H9 (cell line): ENCODE data around the gene AP4S1. TPM values are rescaled to one million over a fixed set of nuclear protein-coding genes. Genes with fewer than 3 reads are reported as not detected.

Experiments
- DNase-seq: peaks from one replicate; pipeline ENCODE4 v3.0.0-alpha.2; 2017
- H2AFZ ChIP-seq: one replicate; pipeline ENCODE4 v1.6.1; 2013; ENCODE audit warnings: mild to moderate bottlenecking, low read length, control low read depth, moderate library complexity
- H2AK5ac ChIP-seq: 2 replicates; pipeline ENCODE4 v1.6.1; 2013; ENCODE audit warnings: low read length, control low read depth, mixed read lengths; ENCODE audit not compliant: insufficient read length
- H2BK120ac ChIP-seq: one replicate; pipeline ENCODE4 v1.6.1; 2013; ENCODE audit warnings: low read depth, mild to moderate bottlenecking, low read length, control low read depth, inconsistent platforms; ENCODE audit not compliant: poor library complexity, severe bottlenecking
- H2BK12ac ChIP-seq: 2 replicates; pipeline ENCODE4 v1.6.1; 2013; ENCODE audit warnings: low read length, control low read depth, mixed read lengths, low read depth; ENCODE audit not compliant: insufficient read length
- H2BK15ac ChIP-seq: 2 replicates; pipeline ENCODE4 v1.6.1; 2013; ENCODE audit warnings: low read depth, low read length, control low read depth
- H2BK20ac ChIP-seq: one replicate; pipeline ENCODE4 v1.6.1; 2013; ENCODE audit warnings: low read depth, mild to moderate bottlenecking, low read length, control low read depth, inconsistent platforms; ENCODE audit not compliant: poor library complexity, severe bottlenecking
- H2BK5ac ChIP-seq: 2 replicates; pipeline ENCODE4 v1.6.1; 2013; ENCODE audit warnings: low read length, control low read depth, mixed read lengths; ENCODE audit not compliant: insufficient read length
- H3K14ac ChIP-seq: 2 replicates; pipeline ENCODE4 v1.6.1; 2013; ENCODE audit warnings: low read length, control low read depth; ENCODE audit not compliant: insufficient read depth
- H3K18ac ChIP-seq: 2 replicates; pipeline ENCODE4 v1.6.1; 2013; ENCODE audit warnings: low read depth, mild to moderate bottlenecking, mixed read lengths, low read length, control low read depth; ENCODE audit not compliant: insufficient read length
- H3K23ac ChIP-seq: 2 replicates; pipeline ENCODE4 v1.6.1; 2013; ENCODE audit warnings: low read length, control low read depth, mixed read lengths, low read depth; ENCODE audit not compliant: insufficient read length
- H3K23me2 ChIP-seq: 2 replicates; pipeline ENCODE4 v1.6.1; 2013; ENCODE audit warnings: low read depth, mild to moderate bottlenecking, mixed read lengths, low read length, control low read depth; ENCODE audit not compliant: insufficient read length, poor library complexity, severe bottlenecking
- H3K27ac ChIP-seq: 2 replicates; pipeline ENCODE4 v1.5.1; 2013; ENCODE audit warnings: low read length, control low read depth, mixed read lengths, low read depth; ENCODE audit not compliant: insufficient read length
- H3K27me3 ChIP-seq: 2 replicates; pipeline ENCODE4 v1.6.1; 2013; ENCODE audit warnings: low read length, control low read depth, inconsistent platforms; ENCODE audit not compliant: insufficient read depth
- H3K4ac ChIP-seq: 2 replicates; pipeline ENCODE4 v1.6.1; 2013; ENCODE audit warnings: low read depth, mild to moderate bottlenecking, control low read depth, inconsistent platforms, low read length, moderate library complexity
- H3K4me1 ChIP-seq: 2 replicates; pipeline ENCODE4 v1.6.1; 2013; ENCODE audit warnings: low read length, control low read depth, inconsistent platforms; ENCODE audit not compliant: insufficient read depth
- H3K4me2 ChIP-seq: 2 replicates; pipeline ENCODE4 v1.6.1; 2013; ENCODE audit warnings: low read length, control low read depth, mixed read lengths; ENCODE audit not compliant: insufficient read length, insufficient read depth
- H3K56ac ChIP-seq: 2 replicates; pipeline ENCODE4 v1.6.1; 2013; ENCODE audit warnings: low read depth, mild to moderate bottlenecking, mixed read lengths, low read length, control low read depth; ENCODE audit not compliant: insufficient read length
- H3K79me1 ChIP-seq: 2 replicates; pipeline ENCODE4 v1.6.1; 2013; ENCODE audit warnings: low read depth, mild to moderate bottlenecking, moderate library complexity, low read length, control low read depth, inconsistent platforms; ENCODE audit not compliant: insufficient read depth, poor library complexity, severe bottlenecking
- H3K79me2 ChIP-seq: 2 replicates; pipeline ENCODE4 v1.6.1; 2013; ENCODE audit warnings: low read length, control low read depth, inconsistent platforms; ENCODE audit not compliant: insufficient read depth
- H3K9ac ChIP-seq: 2 replicates; pipeline ENCODE4 v1.6.1; 2013; ENCODE audit warnings: low read length, control low read depth, mixed read lengths; ENCODE audit not compliant: insufficient read length; ENCODE audit errors: extremely low read depth
- H3K9me3 ChIP-seq: one replicate; pipeline ENCODE4 v1.6.1; 2013; ENCODE audit warnings: low read depth, low read length, inconsistent platforms; ENCODE audit not compliant: control insufficient read depth
- H3T11ph ChIP-seq: one replicate; pipeline ENCODE4 v1.6.1; 2013; ENCODE audit warnings: mild to moderate bottlenecking, low read length, control low read depth, inconsistent platforms
- H4K20me1 ChIP-seq: one replicate; pipeline ENCODE4 v1.6.1; 2013; ENCODE audit not compliant: control insufficient read depth, insufficient read length, insufficient read depth
- H4K5ac ChIP-seq: 2 replicates; pipeline ENCODE4 v1.6.1; 2013; ENCODE audit warnings: low read depth, mild to moderate bottlenecking, mixed read lengths, low read length, control low read depth; ENCODE audit not compliant: insufficient read length
- H4K8ac ChIP-seq: replicated peaks from 2 replicates; pipeline ENCODE4 v1.6.1; 2013; ENCODE audit warnings: low read length, control low read depth, mixed read lengths, low read depth; ENCODE audit not compliant: insufficient read length
- H4K91ac ChIP-seq: 2 replicates; pipeline ENCODE4 v1.6.1; 2013; ENCODE audit warnings: low read depth, mild to moderate bottlenecking, moderate library complexity, mixed read lengths, low read length, control low read depth; ENCODE audit not compliant: insufficient read length
- H3K27ac Mint-ChIP-seq, 3 experiments: 2 replicates in 2 of 3; 3 replicates in 1 of 3; pipeline ENCODE4 v1.8.0; 2020 to 2021; ENCODE audit warnings: mixed read lengths in 3 of 3, mild to moderate bottlenecking in 1 of 3, moderate library complexity in 1 of 3
- H3K27me3 Mint-ChIP-seq: 2 replicates; pipeline ENCODE4 v1.8.0; 2021; ENCODE audit warnings: low read depth, mild to moderate bottlenecking, moderate library complexity, mixed read lengths
- H3K36me3 Mint-ChIP-seq, 3 experiments: 2 replicates in 2 of 3; 3 replicates in 1 of 3; pipeline ENCODE4 v1.8.0; 2020 to 2021; ENCODE audit warnings: low read depth in 3 of 3, mixed read lengths in 3 of 3; ENCODE audit not compliant: insufficient read depth in 1 of 3
- H3K4me1 Mint-ChIP-seq, 2 experiments: 2 replicates each; pipeline ENCODE4 v1.8.0; 2020; ENCODE audit warnings: mixed read lengths in 2 of 2
- H3K4me3 Mint-ChIP-seq, 2 experiments: 2 replicates in 1 of 2; 3 replicates in 1 of 2; pipeline ENCODE4 v1.8.0; 2020 to 2021; ENCODE audit warnings: mild to moderate bottlenecking in 2 of 2, mixed read lengths in 2 of 2, moderate library complexity in 1 of 2
- H3K9me3 Mint-ChIP-seq, 2 experiments: 2 replicates in 1 of 2; 3 replicates in 1 of 2; pipeline ENCODE4 v1.8.0; 2020; ENCODE audit warnings: mild to moderate bottlenecking in 2 of 2, mixed read lengths in 2 of 2, moderate library complexity in 1 of 2
- CTCF ChIP-seq: fragments of 200-600 bp; sonication (generic); conservative IDR thresholded peaks from 3 replicates; pipeline ENCODE4 v1.8.0; 2021; ENCODE audit warnings: antibody characterized with exemption, mild to moderate bottlenecking
- WGBS: extraction: QIAGEN DNeasy Blood & Tissue Kit; methylation state at CpG from one replicate; pipeline ENCODE4 v1.1.7; 2013; ENCODE audit warnings: missing lambda C conversion rate, low lambda C conversion rate, mixed read lengths; ENCODE audit not compliant: insufficient read length; ENCODE audit errors: extremely low coverage; 5-methylcytosine and 5-hydroxymethylcytosine counted together
- total RNA-seq: library from RNA; stranded (reverse); gene quantifications from 2 replicates; pipeline ENCODE4 v1.2.1, GENCODE V29; 2021

Gene AP4S1
- total RNA-seq, 1 experiment from 2014 or later = 13.7 TPM

DNA sequence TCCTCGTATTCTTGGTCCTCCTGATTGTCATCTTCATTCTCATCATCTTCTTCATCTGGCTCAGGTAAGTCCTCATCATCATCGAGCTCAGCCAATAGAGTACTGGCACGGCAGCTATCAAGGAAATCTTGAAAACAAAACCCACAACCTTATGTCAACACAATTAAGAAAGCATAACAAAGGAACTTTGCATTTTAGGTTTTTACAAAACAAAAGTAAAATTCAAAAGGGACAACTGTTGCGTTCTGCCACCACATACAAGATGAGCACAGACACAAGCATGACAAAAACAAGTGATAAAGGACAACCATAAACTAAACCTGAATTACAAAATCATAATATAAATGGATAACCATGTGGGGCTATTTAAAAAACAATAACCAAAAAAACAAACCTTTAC lies 97.5 kb downstream of the AP4S1 start:
- DNase-seq = no peak
- Histone ChIP-seq H4K91ac (no peak overlapping the region), H2AK5ac (no peak overlapping the region), H3K9ac (no peak overlapping the region), H4K20me1 (no peaks in the 10 kb centered on the region), H4K8ac (no peak overlapping the region), H2BK5ac (no peak overlapping the region), H3K79me2 (no peaks in the 10 kb centered on the region), H3K27ac (no peak overlapping the region), H3K9me3 (no peaks in the 10 kb centered on the region), H2AFZ (no peak overlapping the region), H3K14ac (no peak overlapping the region), H2BK20ac (no peak overlapping the region), H3K27me3 (no peaks in the 10 kb centered on the region), H3K4ac (no peak overlapping the region), H2BK12ac (no peak overlapping the region), H3K79me1 (no peaks in the 10 kb centered on the region), H2BK120ac (no peak overlapping the region), H3K23me2 (no peaks in the 10 kb centered on the region), H3K4me1 (no peaks in the 10 kb centered on the region; the same call in 1 of the 2 replicates), H3K23ac (no peak overlapping the region), H2BK15ac (no peak overlapping the region), H3K56ac (no peak overlapping the region), H3K18ac (no peak overlapping the region), H4K5ac (no peak overlapping the region), H3T11ph (no peak overlapping the region), H3K4me2 (no peak overlapping the region)
- H3K27ac Mint-ChIP-seq = peak overlapping the region in 2 of 3 experiments; percentile 1 to 60; a peak in 3 of 7 replicates
- no peaks in the 10 kb centered on the region for H3K9me3 Mint-ChIP-seq
- H3K27me3 Mint-ChIP-seq = no peaks in the 10 kb centered on the region
- no CpG with 5 or more reads among the region's 4 CpGs for WGBS
- peaks cover 38% of the 10 kb centered on the region in 2 experiments for H3K4me1 Mint-ChIP-seq
- peak overlapping the region in 1 of 2 experiments; percentile 0; a peak in 2 of 5 replicates for H3K4me3 Mint-ChIP-seq
- no peak for TF ChIP-seq CTCF
- H3K36me3 Mint-ChIP-seq = peaks cover 18 to 58% (median 48%) of the 10 kb centered on the region in 3 experiments
